Right ventricle myocardium superior (tissue), 1 donor: ENCODE measurements around the gene UBQLN3. TPM values are rescaled to one million over a fixed set of nuclear protein-coding genes. Genes with fewer than 3 reads are reported as not detected.

Experiments
- ATAC-seq: fragments of 200-7000 bp; cut with Tn5 transposase; one replicate; pipeline ENCODE4 v1.9.1; 2020; ENCODE audit warnings: mild to moderate bottlenecking; ENCODE audit not compliant: poor library complexity
- DNase-seq: peaks from one replicate; pipeline ENCODE4 v3.0.0-alpha.2; 2020
- intact Hi-C: fragments of 100-400 bp; cut with DNase I; formaldehyde crosslinking; loops from one replicate; pipeline ENCODE4 v1.11.2; 2022
- total RNA-seq: library from RNA; stranded (reverse); fragmentation: NEBNext Ultra II Directional; extraction: Animal tissue kit (Norgen Biotek cat#: 25700); gene quantifications from one replicate; pipeline ENCODE4 v1.2.1, GENCODE V29; 2021
- donor health status: DM: no; HTN: yes; CAD: no; lungs with severe emphysema.

Gene UBQLN3
- total RNA-seq, 1 donor from 2014 or later, result not detected

DNA sequence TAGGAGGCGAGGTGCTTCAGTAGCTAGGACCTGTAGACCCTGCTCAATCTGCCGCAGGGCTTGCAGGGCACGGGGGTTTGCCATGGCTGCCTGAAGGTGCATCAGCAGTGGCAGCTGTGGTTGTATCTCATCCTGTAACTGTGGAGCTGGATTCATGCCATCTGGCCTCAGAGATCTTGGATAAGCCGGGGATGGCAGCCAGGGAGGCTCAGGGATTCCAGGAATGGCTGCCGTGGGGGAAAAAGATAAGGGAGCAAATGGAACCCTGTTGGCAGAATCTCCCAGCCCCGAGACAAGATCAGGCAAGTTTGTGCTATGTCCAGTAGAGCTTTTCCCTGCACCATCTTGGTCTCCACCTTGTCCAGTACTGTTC lies 1.8 kb downstream of the UBQLN3 start:
- DNase-seq (no peak), ATAC-seq (no peak)
- intact Hi-C loops, result no loop called here

DNA sequence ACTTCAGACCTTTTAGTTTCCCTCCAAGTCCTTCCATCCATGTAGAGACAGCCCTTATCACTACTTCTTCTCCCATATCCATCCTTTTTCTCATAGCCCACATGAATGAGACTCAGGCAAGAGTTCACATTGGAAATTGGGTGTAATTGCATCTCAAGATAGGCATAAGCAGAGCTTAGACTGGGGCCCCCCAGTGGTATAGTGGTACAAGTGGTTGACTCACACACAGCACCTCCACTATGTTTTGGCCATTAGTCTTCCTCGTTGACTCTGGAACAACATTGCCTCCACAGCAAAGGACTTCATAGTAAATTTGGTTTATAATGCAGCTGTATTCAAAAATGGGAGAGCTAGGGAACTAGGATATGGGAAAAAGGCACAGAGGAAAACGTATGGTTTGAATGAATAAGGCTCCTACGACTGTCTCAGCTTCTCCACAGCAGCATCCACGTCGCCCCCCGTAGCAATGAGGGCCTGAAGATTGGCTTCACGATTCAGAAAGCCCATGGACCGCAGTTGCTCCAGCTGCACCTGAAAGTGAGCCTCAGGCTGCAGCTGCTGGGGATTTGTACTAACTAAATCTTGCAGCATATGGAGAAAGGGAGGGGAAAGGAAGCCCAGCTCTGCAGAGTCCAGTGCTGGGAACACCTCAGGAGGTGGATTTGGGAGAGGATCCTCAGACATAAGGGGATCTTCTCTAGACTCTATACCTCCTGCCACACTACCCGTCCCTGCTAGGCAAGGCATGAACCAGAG lies 2.4 kb downstream of the UBQLN3 start:
- no peak for ATAC-seq
- intact Hi-C loops, result no loop called here
- no peak for DNase-seq

DNA sequence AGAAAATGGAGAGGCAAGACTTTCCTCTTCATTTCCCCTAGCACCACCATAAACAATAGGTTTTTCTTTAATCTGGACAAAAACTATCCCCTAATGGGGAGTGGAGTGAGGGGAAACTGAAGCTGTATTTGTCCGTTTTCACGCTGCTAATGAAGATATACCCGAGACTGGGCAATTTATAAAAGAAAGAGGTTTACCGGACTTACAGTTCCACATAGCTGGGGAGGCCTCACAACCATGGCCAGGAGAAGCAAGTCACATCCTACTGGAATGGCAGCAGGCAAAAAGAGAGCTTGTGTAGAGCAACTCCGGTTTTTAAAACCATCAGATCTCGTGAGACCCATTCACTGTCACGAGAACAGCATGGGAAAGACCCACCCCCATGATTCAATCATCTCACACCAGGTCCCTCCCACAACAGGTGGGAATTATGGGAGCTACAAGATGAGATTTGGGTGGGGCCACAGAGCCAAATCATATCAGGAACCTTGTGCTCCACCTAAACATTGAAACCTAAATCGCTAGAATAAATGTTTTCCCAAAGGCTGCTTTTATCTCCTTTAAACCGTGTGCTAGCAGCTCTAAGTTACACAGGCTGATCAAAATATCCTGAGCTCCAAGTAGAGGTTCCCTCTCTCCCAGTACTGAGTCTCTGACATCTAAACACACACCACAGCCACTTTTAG lies 4.3 kb downstream of the UBQLN3 start:
- no peak for DNase-seq
- ATAC-seq, result no peak
- intact Hi-C loops, result no loop called here

DNA sequence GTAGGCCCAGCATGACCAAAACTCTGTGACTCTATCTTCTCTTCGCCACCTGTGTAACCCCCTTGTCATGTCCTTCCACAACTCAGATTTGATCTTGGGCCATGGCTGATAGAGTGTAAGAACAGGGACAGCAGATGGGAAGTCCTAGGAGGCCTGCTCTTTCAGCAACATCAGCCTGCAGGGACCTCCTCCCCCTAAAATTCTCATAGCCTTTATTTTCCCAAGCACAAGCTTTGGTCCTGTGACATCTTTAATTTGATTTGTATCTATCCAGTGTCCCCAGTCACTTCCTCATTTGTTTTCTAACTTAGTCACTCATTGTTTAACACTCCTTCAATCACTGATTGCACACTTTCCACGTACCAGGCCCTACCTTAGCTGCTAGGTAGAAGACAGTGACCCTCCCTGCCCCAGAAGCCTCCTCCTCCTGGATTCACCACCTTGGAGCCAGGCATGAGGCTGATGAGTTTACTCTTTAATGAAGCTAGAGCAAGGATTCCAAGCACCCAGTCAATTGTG lies 5.3 kb downstream of the UBQLN3 start:
- ATAC-seq (no peak), DNase-seq (no peak)
- intact Hi-C loops, result no loop called here

DNA sequence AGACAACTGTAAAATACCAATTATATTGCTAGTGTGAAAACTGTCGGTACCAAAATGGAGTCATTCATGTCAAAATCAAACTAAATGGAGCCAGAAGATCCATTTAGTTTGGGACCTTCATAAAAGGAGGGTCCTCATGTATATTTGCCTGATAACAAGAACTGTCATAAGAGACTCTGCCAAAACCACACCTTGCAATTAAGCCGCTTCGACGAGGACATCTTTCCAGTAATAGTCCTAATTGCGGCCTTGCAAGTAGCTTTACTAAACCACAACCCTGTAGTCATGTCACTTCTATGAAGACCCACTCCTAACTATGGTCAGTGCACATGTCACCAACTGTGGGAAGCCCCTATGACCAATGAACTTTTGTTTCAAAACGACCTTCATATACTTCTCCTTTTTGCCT lies 9.4 kb downstream of the UBQLN3 start:
- intact Hi-C loops, result no loop called here
- DNase-seq (no peak), ATAC-seq (no peak)

DNA sequence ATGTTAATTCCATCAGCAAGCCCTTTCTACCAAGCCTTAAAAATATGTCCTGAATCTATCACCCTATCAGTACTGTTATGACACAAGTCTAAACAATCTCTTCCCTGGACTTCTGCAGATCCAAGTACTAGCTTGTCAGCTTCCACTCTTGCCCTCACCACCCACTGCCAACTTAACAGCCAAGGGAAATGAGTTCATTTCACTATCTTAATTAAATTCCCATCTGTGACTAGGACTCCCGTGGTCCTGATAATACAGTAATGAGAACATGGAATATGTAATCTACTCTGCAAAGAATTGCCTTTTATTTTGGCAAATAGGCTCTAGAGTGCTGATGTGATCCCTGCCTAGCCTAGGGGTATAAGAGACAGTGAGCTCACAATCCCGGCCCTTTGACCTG lies 10.1 kb downstream of the UBQLN3 start:
- no peak for DNase-seq
- intact Hi-C loops, result no loop called here
- no peak for ATAC-seq

DNA sequence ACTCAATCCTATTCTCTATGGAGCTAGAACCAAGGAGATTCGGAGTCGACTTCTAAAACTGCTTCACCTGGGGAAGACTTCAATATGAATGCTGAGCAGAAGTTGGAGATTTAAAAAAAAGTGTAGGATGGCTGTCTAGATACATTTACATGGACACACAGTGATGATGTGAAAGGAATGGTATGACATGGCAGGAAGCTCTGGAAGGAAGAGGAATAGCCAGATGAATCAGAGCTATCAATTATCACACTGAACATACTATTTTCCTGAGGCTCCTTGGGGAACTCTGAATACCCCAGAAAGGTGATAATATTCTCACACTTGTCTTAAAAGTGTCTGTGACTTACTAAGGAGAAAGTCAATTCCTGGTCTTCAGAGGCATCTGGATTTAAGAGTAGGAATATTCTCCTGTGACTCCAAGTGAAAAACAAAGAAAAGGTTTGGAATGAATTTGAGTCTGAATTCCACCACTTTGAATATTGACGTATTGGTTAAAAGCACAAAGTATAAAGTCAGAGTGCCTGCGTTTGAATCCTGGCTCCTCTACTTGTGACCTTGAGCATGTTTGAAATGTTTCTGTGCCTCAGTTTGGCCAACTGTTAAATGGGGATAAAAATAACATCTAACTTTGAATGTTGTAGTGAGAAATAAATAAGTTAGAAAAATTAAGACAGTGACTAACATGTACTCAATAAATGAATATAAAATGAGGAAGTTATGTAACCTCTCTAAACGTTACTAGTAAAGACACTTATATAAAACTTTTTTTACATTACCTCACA lies 20.0 kb downstream of the UBQLN3 start:
- no peak for ATAC-seq
- intact Hi-C loops, result no loop called here
- DNase-seq, result no peak

DNA sequence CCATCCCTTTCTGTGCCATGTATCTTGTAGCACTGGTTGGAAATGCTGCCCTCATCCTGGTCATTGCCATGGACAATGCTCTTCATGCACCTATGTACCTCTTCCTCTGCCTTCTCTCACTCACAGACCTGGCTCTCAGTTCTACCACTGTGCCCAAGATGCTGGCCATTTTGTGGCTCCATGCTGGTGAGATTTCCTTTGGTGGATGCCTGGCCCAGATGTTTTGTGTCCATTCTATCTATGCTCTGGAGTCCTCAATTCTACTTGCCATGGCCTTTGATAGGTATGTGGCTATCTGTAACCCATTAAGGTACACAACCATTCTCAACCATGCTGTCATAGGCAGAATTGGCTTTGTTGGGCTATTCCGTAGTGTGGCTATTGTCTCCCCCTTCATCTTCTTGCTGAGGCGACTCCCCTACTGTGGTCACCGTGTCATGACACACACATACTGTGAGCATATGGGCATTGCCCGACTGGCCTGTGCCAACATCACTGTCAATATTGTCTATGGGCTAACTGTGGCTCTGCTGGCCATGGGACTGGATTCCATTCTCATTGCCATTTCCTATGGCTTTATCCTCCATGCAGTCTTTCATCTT lies 20.9 kb downstream of the UBQLN3 start:
- ATAC-seq, result no peak
- intact Hi-C loops, result no loop called here
- no peak for DNase-seq

DNA sequence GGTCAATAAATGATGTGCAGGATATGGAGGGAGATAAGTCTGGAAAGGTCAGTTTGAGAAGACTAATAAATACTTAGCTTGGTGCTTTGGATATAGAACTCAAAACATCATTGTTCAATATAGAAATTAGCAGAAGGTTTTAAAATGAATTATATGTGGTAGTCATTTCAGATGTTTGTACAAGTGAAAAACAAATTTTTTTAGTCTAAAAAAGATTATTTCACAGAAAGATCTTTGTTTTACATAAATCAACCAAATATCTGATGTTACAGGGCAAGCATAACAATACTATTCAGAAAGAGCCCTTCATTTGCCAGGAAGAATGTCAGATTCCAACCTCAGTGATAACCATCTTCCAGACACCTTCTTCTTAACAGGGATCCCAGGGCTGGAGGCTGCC lies 21.4 kb downstream of the UBQLN3 start, which contains the start of gene OR52D1:
TSS of gene OR52D1 (plus strand) at position 301 of the 400 bp plus-strand sequence. CDS start at position 323, 22 bp downstream.
- intact Hi-C loops, result no loop called here
- DNase-seq (no peak), ATAC-seq (no peak)

DNA sequence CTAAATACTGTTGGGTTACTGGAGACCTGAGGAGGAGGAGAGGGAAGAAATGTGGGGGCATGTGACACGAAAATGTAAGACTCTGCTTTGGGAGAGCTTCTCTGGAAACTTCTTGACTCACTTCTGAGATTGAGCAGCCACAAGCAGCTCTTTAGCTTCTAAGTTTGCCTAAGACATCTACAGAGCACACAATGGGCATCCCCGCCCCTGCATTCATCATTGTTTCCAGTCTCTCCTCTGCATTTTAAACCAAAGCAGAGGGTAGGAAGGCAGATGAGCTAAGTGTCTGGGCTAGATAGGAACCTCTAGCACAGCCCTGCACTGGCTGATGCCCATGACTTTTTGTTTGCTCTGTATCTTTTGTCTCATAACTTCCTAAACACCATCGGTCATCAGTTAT lies 23.3 kb downstream of the UBQLN3 start:
- ATAC-seq, result no peak
- no peak for DNase-seq
- intact Hi-C loops, result no loop called here

DNA sequence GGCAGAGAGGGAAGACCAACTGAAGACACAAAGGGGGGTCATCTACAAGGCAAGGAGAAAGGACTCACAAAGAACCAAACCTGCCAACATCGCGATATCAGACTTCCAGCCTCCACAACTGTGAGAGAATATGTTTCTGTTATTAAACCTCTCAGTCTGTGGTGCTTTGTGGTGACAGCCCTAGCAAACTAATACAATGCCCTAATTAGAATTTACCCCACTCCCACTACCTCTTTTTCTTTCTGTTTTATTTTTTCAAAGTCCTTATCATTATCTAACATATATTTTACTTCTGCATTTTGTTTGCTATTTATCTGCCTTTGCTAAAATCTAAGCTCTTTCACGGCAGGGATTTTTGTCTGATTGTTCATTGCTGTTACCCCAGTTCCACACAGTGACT lies 23.8 kb downstream of the UBQLN3 start:
- intact Hi-C loops, result no loop called here
- DNase-seq, result no peak
- ATAC-seq, result no peak

DNA sequence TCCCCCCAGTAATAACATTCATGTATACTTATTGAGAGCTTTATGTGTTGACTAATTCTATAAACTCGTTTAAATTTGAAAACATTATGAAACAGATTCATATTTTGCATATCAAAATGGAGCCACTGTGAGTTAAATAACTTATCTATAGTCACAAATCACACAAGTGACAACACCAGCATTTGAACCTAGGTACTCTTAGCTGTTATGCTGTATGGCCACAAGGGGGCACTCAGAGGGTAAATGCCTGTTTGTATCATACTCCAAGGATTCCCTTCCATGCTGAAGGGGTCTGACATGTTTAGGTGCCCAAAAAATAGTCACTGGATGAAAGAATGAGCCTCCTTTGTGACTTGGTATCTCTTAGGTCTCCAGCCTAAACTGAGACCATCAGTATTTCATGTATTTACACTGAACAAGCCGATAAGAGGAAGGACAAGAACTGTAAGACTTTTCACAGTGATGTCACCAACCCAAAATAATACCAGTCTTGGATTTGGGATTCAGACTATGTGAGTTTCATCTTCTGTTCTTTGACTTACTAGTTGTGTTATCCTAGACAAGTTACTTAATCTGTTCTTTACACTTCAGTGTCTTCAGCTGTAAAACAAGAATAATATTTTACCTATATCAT lies 33.5 kb downstream of the UBQLN3 start:
- intact Hi-C loops, result loop anchor here (5.0 kb wide), 1 partner anchor 331 kb away; the partner anchor contains the start of gene OR52N2
- peak; percentile 55 for ATAC-seq
- DNase-seq, result no peak

DNA sequence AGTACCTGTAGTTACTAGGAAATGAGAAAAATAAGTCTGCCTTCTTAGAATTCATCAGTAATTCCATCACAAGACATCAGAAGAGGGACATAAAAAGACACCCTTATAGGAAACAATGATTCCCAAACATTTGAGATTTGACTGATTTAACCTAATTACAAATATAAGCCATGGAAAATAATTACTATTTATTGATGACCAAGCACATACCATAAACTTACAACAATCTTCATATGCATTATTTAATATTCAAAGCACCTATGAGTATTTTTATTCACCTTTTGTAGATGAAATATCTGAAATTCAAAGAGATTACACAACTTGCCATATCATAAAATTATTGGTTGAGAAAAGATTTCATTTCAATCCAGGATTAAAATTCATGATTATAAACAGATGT lies 35.8 kb downstream of the UBQLN3 start:
- intact Hi-C loops, result no loop called here
- DNase-seq, result no peak
- no peak for ATAC-seq

DNA sequence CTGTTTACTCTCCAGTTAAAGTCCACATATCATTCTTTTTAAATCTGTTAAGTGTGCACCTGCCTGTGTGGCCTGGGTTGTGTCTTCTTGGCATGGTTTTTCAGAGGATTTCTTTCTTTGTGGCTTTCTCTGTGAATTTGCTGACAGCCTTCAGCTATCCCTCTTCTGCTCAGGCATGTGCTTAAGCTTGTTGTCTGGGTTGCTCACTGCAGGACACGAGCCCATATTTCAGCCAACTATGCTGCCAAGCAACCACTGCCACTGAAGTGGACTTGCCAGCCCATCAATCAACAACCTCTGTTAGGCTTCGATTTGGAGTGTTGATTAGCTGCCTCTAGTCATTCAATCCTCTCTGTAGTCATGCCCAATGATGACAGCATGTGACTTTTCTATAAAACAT lies 42.2 kb downstream of the UBQLN3 start:
- intact Hi-C loops, result no loop called here
- ATAC-seq (no peak), DNase-seq (no peak)

DNA sequence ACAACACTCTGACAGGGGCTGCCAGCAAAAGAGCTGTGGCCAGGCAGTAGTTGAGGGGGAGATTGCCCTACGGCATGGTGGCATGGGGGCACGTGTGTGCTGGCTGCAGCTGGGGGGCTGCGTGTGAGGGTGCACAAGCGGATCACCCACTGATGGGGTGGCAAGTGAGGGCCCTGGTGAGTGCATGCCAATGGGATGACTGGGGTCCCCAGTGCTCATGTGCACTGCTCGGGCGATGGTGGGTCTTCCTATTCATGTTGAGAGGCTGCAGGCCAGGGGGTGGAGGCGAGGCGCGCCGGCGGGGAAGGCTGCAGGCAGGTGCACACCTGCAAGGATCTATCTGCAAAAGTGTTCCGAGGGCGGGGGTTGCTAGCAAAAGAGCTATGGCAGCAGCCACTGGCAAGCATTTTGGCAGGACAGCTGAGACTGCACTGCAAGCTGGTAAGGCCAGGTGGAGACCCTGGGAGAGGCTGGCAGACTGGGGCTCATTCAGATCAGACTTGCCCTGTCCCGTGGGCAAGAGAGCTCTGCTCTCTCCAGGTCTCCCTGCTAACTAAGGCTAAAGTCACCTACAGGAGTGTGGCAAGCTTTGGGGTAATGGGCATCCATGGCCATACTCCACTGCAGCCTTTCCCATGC lies 48.7 kb downstream of the UBQLN3 start:
- intact Hi-C loops, result no loop called here
- DNase-seq (no peak), ATAC-seq (no peak)
